Suppressor macrophage (primary cell): ENCODE measurements around the gene ZNF488.

Experiments
- DNase-seq, 4 experiments: peaks; one replicate each; pipeline ENCODE4 v3.0.0-alpha.2; 2020 to 2022

Gene ZNF488

DNA sequence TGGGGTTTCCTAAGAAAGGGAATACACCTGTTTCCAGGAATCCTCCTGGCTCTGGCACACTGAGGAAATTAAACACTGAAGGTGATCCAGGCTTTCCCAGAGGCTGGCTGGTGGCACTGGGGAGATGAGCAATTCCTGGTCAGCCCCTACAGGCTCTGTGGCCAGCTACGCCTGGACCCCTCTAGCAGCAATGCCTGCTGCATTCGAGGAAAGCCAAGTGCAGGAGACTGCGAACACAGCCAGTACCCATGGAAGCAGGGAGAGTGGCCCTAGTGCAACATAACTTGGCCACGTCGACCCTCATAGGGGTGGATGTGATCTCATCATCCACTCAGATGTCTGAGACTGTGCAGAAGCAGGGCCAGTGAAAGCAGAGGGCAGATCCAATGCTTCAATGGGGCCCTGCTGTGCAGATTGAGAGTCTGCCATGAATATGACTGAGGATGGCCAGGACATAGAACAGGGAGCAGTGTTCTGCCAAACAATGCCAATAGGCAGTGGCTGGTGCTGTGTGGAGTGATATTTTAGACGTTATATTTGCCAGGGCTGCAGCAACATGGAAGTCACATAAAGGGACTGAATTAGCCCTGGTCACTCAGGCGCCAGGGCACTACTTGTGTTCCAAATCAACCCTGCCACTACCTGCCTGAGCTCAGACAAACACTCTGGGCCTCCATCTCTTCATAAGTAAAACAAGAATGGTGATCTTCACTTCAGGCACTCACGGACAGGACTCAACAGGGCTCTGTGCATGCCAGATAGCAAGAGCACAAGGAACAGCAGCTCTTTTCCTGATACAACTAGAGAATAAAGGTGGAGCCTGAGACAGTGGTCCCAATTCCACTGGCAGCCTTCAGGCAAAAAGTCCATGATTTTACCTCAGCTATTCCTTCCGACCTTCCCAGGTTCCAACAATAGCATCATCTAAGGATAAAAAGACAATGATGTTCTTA lies 2.4 kb downstream of the ZNF488 start:
- DNase-seq = no peak

DNA sequence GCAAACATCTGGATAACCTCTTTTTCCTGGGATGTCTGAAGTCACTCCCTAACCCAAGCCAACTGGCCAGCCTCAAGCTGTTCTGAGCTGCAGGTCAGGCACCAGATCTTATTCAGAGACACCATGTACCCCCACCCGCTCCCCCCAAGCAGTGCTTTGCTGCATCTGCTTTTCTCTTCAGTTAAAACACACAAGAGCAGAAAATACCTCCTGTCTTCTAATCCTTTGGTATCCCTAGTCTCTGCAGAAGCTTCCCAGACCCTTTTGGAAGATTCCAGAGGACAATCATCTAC lies 3.0 kb downstream of the ZNF488 start:
- no peak for DNase-seq

DNA sequence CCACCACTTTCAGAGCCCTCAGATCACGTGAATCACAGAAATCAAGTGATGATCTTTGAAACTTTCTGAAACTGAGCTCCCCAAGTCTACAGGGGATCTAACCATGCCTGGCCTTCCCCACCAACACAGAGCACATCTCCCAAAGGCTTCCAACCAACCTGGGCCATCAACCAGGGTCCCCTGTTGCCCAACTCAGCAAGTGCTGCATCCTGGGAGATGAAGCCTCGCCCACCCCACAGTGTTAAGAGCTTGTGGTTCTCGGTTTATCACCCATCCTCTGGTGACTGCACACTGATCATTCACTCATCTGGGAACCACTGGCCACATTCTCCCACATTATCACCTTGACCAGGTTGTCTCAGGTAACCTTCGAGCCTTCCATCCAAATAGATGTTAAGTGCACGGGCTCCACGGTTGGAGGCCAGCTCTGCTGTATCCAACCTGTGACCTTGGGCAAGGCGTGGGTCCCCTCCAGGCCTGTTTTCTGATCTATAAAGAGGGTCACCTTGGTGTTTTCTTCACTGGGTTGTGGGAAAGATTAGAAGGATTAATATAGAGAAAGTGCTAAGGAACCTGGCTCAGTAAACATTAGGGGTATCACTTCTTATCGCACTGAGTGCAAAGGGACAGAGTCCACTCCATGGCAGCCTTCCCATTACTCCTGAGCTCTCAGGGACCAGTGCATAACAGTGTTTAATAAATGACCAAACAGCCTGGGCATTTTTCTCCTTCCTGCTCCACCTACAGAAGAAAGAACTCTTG lies 3.6 kb downstream of the ZNF488 start:
- DNase-seq = no peak

DNA sequence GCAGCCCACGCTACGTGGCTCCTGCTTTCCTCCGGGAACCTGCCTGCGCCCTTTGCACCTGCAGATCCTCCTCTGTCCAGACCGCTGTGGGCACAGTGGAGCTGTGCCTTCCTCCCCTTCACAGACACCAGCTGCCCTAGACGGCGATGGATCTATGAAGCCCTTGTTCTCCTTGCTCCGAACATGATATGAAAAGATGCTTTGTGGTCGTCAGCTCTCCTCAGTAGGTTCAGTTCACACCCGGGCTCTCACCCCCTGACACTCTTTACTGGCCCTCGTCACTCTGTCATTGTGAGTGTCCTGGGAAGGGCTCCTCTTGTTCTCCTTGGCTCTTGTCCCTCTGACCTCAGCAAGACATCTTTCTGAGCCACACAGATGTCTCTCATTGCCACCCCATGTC lies 4.2 kb downstream of the ZNF488 start:
- DNase-seq = no peak

DNA sequence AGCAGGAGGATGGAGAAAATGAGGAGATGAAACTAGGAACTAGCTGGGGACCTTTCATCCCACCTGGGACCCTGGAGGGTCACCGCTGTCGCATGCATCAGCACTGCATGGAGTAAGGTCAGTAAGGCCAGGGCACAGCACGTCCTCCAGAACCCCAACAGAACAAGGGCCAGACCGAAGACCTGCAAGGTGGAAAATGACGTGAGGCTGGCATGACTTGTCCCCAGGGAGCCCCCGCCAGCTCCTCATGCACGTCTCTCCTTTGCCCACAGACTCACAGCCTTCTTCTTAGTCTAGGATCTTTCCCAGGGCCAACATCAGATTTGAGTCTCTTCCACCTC lies 4.7 kb downstream of the ZNF488 start:
- no peak for DNase-seq

DNA sequence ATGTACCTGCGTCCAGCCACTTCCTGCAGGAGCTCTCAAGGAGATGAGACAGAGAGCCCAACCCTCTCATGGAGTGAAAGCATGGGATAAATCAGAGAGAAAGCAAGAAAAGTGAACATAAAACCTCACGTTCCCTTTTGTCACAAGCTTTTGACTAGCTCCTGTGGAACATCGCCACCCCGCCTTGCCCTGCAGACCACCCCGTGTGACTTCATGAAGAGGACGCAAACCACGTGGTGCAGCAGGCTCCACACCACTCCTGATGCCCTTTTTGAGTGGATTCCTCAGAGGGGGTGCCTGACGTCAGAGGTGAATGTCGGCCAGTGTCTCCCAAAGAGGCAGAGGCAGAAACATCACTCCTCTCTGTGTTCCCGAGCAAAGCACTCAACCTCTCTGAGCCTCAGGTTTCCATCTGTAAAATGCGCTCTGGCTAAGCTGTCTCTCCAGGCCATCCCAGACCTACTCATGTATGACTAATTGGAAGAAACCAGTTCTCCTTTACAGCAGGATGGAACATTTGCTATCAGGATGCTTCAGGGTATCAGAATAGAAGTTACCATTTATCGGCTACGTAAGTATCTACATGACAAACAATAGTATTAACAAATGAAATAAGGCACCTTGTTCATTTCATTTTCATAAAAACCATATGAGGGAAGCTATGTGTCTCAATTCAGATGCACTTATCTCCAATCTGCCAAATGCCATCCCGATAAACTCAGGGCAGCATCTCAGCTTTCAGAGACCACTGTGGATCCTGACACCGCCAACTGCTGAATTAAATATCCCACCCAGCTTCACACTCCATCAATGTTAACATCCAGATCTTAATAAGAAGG lies 5.3 kb downstream of the ZNF488 start:
- no peak for DNase-seq

DNA sequence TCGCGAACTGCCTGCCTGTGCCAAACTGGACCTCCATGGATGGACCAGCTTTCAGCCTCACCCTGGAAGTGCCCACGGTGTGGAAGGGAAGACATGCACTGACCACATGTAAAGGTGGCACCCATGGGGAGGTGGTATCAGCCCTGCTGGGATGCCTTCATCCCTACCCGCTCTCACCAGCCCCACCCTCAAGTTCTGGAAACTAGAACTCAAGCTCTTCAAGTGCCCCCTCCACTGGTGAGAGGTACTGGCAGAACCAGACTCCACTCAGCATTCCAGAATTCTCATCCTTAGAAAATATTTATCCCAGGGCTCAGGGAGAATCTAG lies 5.9 kb downstream of the ZNF488 start:
- no peak for DNase-seq

DNA sequence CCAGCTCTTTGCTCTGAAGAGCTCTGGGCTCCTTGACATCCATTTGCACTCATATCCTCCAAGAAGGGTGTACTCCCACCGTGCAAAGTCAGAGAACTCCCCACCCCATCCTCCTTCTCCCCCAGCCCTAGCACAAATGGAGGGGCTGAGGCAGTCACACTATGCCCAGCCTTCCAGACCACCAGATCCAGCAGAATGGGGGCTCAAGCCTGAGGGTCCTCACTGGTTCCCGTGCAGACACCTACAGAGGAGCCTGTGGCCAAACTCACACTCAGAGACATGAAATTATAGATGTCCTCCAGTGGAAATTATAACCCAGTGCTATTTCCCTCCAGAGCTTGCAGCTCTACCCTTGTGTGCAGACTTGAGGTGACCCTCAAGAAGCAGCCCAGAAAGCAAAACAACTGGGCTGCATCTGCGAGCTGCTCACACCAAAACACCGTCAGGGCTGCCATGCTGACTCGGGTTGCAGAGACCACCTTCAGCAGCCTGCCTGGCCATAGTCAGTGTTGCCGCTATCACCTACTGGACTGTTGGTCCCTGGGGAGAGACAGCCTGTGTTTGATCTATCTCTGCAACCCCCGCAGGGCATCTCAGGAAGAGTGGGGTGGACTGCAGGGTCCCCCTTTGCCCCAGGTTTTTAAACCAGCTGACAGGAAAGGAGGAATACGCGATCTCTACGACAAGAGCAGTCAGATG lies 7.4 kb downstream of the ZNF488 start:
- no peak for DNase-seq

DNA sequence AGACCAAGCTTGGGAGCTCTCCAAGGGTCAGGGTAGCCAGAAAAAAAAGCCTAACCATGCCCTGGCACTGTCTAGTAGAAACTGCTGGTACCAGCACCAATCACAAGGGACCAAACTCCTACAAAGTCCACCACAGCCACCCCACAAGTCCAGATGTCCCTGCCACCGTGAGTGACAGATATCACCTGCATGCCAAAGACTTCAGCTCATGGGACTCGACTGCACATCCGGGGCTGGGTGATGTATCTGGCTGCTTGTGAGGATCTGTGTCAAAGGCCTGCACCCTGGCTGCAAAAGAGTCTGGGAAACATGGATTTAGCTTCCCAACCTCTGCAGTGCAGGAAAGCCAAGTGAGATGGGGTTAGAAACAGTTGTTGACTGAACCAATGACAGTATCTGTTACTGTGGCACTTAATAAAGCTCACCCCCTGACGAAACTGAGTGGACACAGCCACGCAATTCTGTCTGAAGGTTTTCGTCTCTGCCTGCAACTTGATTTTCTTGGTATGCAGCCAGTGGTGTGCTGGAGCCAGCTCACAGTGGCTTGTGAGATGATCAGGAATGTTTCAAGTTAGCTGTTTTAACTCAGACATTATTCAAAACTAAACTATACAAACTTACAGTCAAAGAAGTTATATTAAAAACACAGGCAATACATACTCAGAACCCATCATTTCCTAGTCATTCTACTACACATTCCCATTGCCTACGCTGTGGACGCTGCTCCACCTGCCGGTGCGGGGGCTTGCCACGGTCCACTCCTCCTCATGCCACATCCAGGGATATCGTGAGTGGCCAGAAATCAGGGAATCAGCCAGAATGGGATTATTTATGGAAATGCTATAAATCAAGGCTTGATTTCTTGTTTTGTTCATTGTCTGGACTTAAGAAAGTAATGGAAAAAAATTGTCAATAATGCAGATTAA lies 9.2 kb downstream of the ZNF488 start:
- no peak for DNase-seq

DNA sequence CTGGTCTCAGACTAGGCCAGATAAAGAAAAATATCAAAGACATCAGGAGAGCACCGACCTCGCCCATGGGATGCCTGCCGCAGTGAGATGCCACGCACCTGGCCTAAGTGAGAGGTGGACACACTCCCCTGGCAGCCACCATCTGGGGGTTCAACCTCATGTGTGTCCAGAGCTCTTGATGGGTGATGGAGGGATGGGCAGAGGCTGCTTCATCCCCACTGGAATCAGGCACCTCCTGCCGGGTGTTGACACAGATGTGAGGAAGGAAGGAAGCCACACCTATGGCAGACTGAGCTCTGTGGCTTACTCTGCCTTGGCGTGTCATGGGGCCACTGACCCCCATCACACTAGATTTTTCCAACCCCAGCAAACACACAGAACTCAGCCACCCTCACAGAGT lies 11.4 kb downstream of the ZNF488 start:
- no peak for DNase-seq

DNA sequence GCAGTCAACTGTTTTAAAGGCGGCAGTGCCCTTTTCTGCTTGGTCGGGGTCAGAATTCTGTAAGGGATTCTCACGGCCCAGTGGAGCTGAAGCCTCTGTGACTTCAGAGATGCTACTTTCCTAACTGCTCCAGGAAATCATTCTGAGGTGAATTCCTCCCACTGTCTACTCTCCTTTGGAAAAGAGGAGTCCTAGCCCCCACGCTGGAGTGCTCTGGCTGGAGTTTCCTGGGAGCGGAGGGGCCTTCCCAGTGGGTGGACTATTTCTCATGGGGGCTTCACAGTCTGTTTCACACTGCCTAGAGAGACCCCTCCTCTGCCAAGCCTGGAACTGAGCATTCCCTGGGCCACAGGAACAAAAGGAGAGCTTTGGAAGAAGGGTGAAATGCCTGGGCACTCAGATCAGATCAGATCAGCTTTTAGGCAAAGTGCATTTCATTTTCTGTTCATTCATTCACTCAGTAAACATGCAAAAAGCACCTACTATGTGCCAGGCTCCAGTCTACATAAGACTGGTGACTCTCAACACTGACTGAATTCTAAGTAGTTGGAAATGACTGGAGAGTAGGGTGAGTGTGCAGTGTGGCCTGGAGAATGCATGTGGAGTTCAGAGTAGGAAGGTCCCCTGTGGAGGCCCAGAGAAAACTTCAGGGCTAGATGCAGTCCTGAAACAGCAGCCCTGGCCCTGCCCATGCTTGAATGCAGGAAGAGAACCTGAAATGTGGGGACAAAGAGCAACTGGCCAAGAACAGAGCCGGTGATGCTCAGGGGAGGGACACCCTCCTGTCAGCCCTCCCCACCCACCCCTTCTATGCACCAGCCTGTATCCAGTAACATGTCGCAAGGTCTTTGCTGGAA lies 12.2 kb downstream of the ZNF488 start:
- no peak for DNase-seq

DNA sequence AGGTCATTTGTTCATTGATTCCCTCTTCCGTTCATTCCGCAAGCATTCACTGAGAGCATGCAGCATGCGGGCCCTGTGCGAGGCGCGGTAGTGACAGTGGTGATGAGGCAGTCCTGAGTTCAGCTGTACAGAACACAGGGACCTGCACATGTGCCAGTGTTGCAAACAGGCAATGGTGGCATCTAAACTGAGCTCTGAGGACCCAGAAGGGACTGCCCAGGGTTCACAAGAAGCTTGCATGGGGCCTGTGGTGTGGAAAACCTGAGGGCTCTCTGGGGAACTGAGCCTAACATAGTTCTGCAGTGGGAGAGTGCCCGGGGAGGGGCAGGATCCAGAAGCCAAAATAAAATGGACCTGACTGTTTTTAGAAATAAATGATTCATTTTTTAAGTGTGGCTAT lies 13.2 kb downstream of the ZNF488 start:
- no peak for DNase-seq

DNA sequence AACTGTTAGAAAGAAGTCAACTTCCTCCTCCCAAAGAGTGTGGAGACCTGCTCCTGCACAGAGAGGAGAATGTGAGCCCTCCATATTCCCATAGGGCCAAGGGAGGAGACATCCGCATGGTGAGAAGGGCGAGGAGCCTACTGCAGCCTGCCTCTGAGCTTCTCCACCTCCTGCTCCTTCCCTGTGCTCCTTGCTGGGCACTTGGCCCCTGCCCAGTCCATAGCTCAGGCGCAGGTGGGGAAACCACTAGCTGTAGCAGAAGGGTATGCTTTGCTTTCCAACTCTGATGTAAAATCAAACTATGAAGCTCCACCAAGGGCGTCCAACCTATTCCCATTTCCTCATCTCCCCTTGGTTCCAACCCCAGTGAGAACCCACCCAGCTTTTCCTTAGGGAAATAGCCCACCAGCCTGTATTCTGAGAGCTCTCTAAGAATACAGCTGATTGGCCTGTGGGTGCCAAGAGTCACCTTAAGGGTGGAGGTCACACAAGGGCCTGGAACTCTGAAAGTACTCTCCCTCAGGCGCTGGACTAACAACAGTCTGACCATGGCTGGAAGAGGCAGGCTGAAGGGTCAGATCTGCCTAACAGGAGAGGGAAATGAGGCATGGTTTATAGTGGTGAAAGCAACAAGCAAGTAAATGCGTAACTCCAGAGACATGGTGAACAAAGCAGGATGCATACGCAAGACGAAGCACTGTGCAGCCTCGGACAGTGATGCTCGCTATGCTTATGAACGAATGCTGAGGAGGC lies 13.9 kb downstream of the ZNF488 start:
- DNase-seq = no peak

DNA sequence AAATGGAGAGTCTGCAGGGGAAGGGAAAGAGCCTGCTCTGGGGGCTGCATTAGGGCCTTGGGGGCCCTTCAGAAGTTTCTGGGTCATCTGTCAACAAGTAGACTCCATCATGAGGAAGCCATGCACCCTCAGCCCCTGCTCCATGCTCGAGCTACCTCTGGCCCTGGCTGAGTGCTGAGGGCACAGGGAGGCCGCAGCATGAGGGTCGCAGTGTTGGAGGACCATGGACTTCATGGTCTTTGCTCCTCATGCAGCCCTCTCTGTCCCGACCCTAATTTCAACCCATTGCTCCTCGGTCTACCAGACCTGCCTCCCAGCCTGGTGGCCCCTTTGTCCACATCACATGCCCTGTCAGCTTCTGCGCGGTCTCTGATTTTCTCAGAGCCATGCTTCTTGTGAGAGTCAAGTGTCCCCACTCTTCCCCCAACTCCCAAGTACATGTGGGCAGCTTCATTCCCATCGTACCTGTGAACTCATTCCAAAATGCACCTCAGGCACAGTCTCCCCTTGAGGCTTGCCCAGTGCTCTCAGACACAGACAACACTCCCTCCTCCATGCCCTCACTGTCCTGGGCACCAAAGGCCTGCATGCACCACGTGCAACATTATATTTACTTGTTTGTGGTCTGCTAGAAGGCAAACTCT lies 14.7 kb downstream of the ZNF488 start:
- DNase-seq = no peak

DNA sequence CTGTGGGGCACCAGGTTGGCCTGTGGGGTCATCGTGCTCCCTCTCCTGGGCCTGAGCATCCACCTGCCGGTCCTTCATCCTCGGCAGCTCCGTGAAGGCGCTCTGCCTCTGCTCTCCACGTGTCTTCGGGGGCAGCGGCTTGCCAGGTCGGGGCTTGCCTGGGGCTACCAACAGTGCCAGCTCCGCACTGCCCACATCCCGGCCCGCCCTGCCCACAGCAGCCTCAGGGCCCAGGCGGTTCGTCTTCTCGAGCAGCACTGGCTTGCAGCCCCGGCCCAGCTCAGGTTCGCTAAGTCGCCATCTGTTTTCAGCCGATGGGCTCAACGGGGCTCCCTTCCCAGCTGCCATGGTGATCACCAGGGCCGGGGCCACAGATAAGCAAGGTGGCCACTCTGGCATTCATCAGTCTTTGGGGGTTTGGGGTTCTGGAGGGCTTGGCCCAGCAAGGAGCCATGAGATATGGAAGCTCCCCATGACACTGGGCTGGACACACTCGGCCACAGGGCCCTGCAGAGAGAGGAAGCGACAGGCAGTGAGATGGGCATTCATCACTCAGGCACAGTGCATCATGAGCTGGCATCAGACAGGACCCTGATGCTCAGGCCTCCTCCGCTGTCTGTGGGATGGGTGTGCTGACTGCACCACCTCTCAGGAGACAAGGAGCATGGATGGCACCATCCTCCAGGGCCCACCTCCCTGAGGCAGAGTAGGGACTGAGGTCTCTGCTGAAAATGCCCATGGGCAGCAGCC lies 15.5 kb downstream of the ZNF488 start:
- DNase-seq = no peak

DNA sequence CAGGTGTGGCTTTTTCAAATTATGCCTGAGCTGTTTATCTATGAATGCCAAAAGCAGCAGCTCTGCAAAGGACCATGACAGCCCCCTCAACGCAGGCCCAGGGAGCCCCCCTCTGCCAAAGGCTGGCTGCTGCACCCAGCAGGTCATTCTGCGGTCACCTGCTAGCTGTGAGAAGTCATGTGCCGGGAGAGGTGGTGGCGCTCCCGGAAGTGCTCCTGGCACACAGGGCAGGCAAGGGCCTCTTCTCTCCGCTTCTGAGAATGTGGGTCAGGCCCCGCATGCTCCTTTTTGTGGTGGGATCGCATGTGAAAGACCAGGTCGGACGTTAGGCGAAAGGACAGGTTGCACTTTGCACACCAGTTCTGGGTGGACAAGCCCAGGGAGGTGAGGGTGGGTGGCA lies 16.4 kb downstream of the ZNF488 start:
- no peak for DNase-seq

DNA sequence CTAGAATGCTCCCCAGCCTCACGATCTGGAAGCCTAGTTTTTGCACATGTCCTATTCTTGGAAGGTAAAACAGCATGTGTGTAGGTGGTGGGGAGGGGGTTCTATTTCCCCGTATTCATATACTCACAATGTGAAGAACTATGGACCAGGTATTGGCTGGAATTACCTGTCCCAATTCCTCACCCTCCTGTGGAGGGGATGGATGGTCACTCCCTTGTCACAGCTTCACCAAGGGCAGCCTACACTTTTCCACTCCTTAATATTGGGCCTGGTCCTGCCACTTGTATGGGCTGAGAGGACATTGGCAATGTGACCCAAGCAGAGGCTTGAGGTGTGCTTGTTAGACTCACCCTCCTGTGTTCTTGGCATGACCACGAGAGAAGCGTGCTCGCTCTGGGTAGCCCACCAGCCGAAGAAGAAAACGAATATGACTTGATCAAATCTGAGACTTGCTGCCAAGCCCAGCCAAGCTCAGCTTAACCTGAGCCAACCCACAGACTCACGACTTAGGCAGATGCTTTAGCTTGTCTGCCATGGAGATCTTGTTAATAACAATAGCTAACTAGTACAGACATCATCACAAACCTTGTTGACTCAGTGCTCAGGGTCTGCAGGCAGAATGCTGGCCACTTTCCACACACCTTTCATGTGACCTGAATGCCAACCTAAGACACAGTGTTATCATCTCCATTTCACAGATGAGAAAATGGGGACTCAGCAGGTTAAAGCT lies 17.2 kb downstream of the ZNF488 start:
- no peak for DNase-seq

DNA sequence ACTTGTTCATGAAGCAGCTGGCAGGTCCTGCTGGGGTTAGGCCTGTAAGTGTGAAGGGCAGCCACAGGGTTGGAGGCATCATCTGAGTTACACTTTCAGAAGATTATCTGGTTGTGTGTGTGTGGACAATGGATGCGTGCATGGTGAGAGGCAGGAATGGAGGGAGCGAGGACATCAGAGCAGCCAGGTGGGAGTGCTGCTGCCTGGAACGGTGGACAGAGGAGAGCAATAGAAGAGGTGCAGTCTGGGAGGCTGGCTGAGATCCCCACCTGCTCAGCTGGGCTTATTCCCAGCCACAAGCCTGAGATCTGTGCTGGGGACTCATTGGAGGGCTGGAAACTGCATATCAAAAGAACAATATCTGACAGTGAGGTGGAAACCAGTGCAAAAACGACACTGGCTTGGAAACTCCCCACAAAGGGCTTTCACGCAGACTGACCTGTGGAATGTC lies 17.9 kb downstream of the ZNF488 start:
- DNase-seq = no peak
